HEK293 (cell line): ENCODE results near the gene MGAT2.

Experiments
- FEZF1 ChIP-seq: fragments of 450-650 bp; formaldehyde crosslinking; IDR thresholded peaks from 2 replicates; pipeline ENCODE4 v1.5.1; 2016; ENCODE audit warnings: missing biosample characterization, missing genetic modification characterization
- GLI4 ChIP-seq: fragments of 450-650 bp; formaldehyde crosslinking; IDR thresholded peaks from 2 replicates; pipeline ENCODE4 v1.5.1; 2016; ENCODE audit warnings: missing biosample characterization, missing genetic modification characterization
- HIC1 ChIP-seq: fragments of 450-650 bp; formaldehyde crosslinking; IDR thresholded peaks from 2 replicates; pipeline ENCODE4 v1.5.1; 2016; ENCODE audit warnings: missing biosample characterization, missing genetic modification characterization
- KLF17 ChIP-seq: fragments of 450-650 bp; formaldehyde crosslinking; IDR thresholded peaks from 2 replicates; pipeline ENCODE4 v1.5.1; 2016; ENCODE audit warnings: missing biosample characterization, missing genetic modification characterization
- SALL2 ChIP-seq: fragments of 450-650 bp; formaldehyde crosslinking; IDR thresholded peaks from 2 replicates; pipeline ENCODE4 v1.5.0; 2017; ENCODE audit warnings: missing biosample characterization, mild to moderate bottlenecking, missing genetic modification characterization, borderline replicate concordance
- SETDB1 ChIP-seq: IDR thresholded peaks from one replicate; pipeline ENCODE4 v1.6.1; 2017; ENCODE audit warnings: mild to moderate bottlenecking, low read length, moderate library complexity, mixed read lengths; ENCODE audit not compliant: insufficient read length
- SP2 ChIP-seq: fragments of 450-650 bp; formaldehyde crosslinking; IDR thresholded peaks from 2 replicates; pipeline ENCODE4 v1.5.1; 2016; ENCODE audit warnings: missing biosample characterization, missing genetic modification characterization
- TCF7L2 ChIP-seq: IDR thresholded peaks from 2 replicates; pipeline ENCODE4 v1.6.1; 2011; ENCODE audit warnings: low read depth, mild to moderate bottlenecking, inconsistent platforms, low read length, moderate library complexity, borderline replicate concordance
- YY2 ChIP-seq: fragments of 450-650 bp; formaldehyde crosslinking; IDR thresholded peaks from 2 replicates; pipeline ENCODE4 v1.5.1; 2016; ENCODE audit warnings: missing biosample characterization, missing genetic modification characterization
- ZBTB1 ChIP-seq: fragments of 450-650 bp; formaldehyde crosslinking; IDR thresholded peaks from 2 replicates; pipeline ENCODE4 v1.5.1; 2016; ENCODE audit warnings: missing biosample characterization, missing genetic modification characterization
- ZBTB7A ChIP-seq: fragments of 450-650 bp; formaldehyde crosslinking; IDR thresholded peaks from 2 replicates; pipeline ENCODE4 v1.5.1; 2016; ENCODE audit warnings: low read depth, missing biosample characterization, missing genetic modification characterization
- ZBTB8A ChIP-seq: fragments of 450-650 bp; formaldehyde crosslinking; IDR thresholded peaks from 2 replicates; pipeline ENCODE4 v1.5.1; 2016; ENCODE audit warnings: missing biosample characterization, missing genetic modification characterization
- ZNF2 ChIP-seq: fragments of 450-650 bp; formaldehyde crosslinking; IDR thresholded peaks from 2 replicates; pipeline ENCODE4 v1.5.1; 2016; ENCODE audit warnings: missing biosample characterization, missing genetic modification characterization
- ZNF239 ChIP-seq: fragments of 450-650 bp; formaldehyde crosslinking; IDR thresholded peaks from 2 replicates; pipeline ENCODE4 v1.5.1; 2016; ENCODE audit warnings: missing biosample characterization, missing genetic modification characterization
- ZNF311 ChIP-seq: fragments of 450-650 bp; formaldehyde crosslinking; IDR thresholded peaks from 2 replicates; pipeline ENCODE4 v1.5.1; 2017; ENCODE audit warnings: missing biosample characterization, missing genetic modification characterization, borderline replicate concordance
- ZNF37A ChIP-seq: fragments of 450-650 bp; IDR thresholded peaks from 2 replicates; pipeline ENCODE4 v1.5.1; 2018; ENCODE audit warnings: missing biosample characterization, missing genetic modification characterization
- ZNF404 ChIP-seq: fragments of 450-650 bp; formaldehyde crosslinking; IDR thresholded peaks from 2 replicates; pipeline ENCODE4 v1.5.1; 2017; ENCODE audit warnings: missing biosample characterization, missing genetic modification characterization
- ZNF521 ChIP-seq: fragments of 450-650 bp; formaldehyde crosslinking; IDR thresholded peaks from 2 replicates; pipeline ENCODE4 v1.5.1; 2017; ENCODE audit warnings: missing biosample characterization, mild to moderate bottlenecking, missing genetic modification characterization
- ZNF558 ChIP-seq: fragments of 450-650 bp; formaldehyde crosslinking; IDR thresholded peaks from 2 replicates; pipeline ENCODE4 v1.5.1; 2016; ENCODE audit warnings: missing biosample characterization, missing genetic modification characterization
- ZNF560 ChIP-seq: fragments of 450-650 bp; formaldehyde crosslinking; IDR thresholded peaks from 2 replicates; pipeline ENCODE4 v1.5.1; 2017; ENCODE audit warnings: missing biosample characterization, missing genetic modification characterization, borderline replicate concordance
- ZNF580 ChIP-seq: fragments of 450-650 bp; formaldehyde crosslinking; IDR thresholded peaks from 2 replicates; pipeline ENCODE4 v1.5.1; 2016; ENCODE audit warnings: missing biosample characterization, missing genetic modification characterization
- ZNF623 ChIP-seq: fragments of 450-650 bp; formaldehyde crosslinking; IDR thresholded peaks from 2 replicates; pipeline ENCODE4 v1.5.1; 2016; ENCODE audit warnings: missing biosample characterization, missing genetic modification characterization
- ZNF629 ChIP-seq: fragments of 450-650 bp; formaldehyde crosslinking; IDR thresholded peaks from 2 replicates; pipeline ENCODE4 v1.5.1; 2017; ENCODE audit warnings: missing biosample characterization, missing genetic modification characterization
- ZNF747 ChIP-seq: fragments of 450-650 bp; formaldehyde crosslinking; IDR thresholded peaks from 2 replicates; pipeline ENCODE4 v1.5.1; 2016; ENCODE audit warnings: missing biosample characterization, missing genetic modification characterization
- ZNF768 ChIP-seq: fragments of 450-650 bp; formaldehyde crosslinking; IDR thresholded peaks from 2 replicates; pipeline ENCODE4 v1.5.1; 2018; ENCODE audit warnings: missing biosample characterization, mild to moderate bottlenecking, missing genetic modification characterization
- ZNF776 ChIP-seq: fragments of 450-650 bp; formaldehyde crosslinking; IDR thresholded peaks from 2 replicates; pipeline ENCODE4 v1.5.0; 2017; ENCODE audit warnings: missing biosample characterization, missing genetic modification characterization, borderline replicate concordance
- ZNF791 ChIP-seq: fragments of 450-650 bp; formaldehyde crosslinking; IDR thresholded peaks from 2 replicates; pipeline ENCODE4 v1.5.1; 2016; ENCODE audit warnings: missing biosample characterization, missing genetic modification characterization
- ZSCAN30 ChIP-seq: fragments of 450-650 bp; IDR thresholded peaks from 2 replicates; pipeline ENCODE4 v1.5.1; 2018; ENCODE audit warnings: missing biosample characterization, mild to moderate bottlenecking, missing genetic modification characterization, moderate library complexity
- TF ChIP-seq, protein P1 (sequence below): fragments of 450-650 bp; formaldehyde crosslinking; IDR thresholded peaks from 2 replicates; pipeline ENCODE4 v1.5.1; 2016; ENCODE audit warnings: missing biosample characterization, missing genetic modification characterization
- TF ChIP-seq, protein P2 (sequence below): fragments of 450-650 bp; formaldehyde crosslinking; IDR thresholded peaks from 2 replicates; pipeline ENCODE4 v1.5.1; 2016; ENCODE audit warnings: missing biosample characterization, missing genetic modification characterization
- TF ChIP-seq, protein P3 (sequence below): fragments of 450-650 bp; formaldehyde crosslinking; IDR thresholded peaks from 2 replicates; pipeline ENCODE4 v1.5.1; 2016; ENCODE audit warnings: missing biosample characterization, missing genetic modification characterization

The MGAT2 gene

GRCh38 chr14:49598485-49599300 lies 21.9 kb upstream of the MGAT2 start, which contains the start of gene LRR1 (continued):
- TF ChIP-seq, protein P1, sequence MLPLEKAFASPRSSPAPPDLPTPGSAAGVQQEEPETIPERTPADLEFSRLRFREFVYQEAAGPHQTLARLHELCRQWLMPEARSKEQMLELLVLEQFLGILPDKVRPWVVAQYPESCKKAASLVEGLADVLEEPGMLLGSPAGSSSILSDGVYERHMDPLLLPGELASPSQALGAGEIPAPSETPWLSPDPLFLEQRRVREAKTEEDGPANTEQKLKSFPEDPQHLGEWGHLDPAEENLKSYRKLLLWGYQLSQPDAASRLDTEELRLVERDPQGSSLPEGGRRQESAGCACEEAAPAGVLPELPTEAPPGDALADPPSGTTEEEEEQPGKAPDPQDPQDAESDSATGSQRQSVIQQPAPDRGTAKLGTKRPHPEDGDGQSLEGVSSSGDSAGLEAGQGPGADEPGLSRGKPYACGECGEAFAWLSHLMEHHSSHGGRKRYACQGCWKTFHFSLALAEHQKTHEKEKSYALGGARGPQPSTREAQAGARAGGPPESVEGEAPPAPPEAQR (tag by site-specific recombination): no peak
- TF ChIP-seq ZNF580 (tag by site-specific recombination): no peak; the same call in 1 of the 2 replicates
- no peak for TF ChIP-seq ZNF558 (tag by site-specific recombination)
- TF ChIP-seq GLI4: no peak
- TF ChIP-seq, protein P2, sequence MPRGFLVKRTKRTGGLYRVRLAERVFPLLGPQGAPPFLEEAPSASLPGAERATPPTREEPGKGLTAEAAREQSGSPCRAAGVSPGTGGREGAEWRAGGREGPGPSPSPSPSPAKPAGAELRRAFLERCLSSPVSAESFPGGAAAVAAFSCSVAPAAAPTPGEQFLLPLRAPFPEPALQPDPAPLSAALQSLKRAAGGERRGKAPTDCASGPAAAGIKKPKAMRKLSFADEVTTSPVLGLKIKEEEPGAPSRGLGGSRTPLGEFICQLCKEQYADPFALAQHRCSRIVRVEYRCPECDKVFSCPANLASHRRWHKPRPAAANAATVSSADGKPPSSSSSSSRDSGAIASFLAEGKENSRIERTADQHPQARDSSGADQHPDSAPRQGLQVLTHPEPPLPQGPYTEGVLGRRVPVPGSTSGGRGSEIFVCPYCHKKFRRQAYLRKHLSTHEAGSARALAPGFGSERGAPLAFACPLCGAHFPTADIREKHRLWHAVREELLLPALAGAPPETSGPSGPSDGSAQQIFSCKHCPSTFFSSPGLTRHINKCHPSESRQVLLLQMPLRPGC: peak; percentile 56; the same call in 1 of the 2 replicates
- TF ChIP-seq ZNF776: no peak
- no peak for TF ChIP-seq ZNF791 (tag by site-specific recombination)
- no peak; the same call in 1 of the 2 replicates for TF ChIP-seq KLF17
- TF ChIP-seq ZBTB1: no peak
- TF ChIP-seq HIC1: 0 out of 2 replicates have a peak, but pooled peaks have one; percentile 34
- TF ChIP-seq ZNF768: no peak
- TF ChIP-seq ZNF37A (tag by site-specific recombination): no peak
- no peak for TF ChIP-seq SALL2 (tag by site-specific recombination)
- TF ChIP-seq, protein P3, sequence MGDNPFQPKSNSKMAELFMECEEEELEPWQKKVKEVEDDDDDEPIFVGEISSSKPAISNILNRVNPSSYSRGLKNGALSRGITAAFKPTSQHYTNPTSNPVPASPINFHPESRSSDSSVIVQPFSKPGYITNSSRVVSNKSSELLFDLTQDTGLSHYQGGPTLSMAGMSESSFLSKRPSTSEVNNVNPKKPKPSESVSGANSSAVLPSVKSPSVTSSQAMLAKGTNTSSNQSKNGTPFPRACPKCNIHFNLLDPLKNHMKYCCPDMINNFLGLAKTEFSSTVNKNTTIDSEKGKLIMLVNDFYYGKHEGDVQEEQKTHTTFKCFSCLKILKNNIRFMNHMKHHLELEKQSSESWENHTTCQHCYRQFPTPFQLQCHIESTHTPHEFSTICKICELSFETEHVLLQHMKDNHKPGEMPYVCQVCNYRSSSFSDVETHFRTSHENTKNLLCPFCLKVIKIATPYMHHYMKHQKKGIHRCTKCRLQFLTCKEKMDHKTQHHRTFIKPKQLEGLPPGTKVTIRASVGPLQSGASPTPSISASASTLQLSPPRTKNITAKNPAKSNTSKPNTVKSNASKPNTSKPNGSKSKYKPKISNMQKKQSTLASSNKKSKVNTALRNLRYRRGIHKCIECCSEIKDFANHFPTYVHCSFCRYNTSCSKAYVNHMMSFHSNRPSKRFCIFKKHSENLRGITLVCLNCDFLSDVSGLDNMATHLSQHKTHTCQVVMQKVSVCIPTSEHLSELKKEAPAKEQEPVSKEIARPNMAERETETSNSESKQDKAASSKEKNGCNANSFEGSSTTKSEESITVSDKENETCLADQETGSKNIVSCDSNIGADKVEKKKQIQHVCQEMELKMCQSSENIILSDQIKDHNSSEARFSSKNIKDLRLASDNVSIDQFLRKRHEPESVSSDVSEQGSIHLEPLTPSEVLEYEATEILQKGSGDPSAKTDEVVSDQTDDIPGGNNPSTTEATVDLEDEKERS (tag by site-specific recombination): no peak
- TF ChIP-seq YY2: peak; percentile 91
- no peak for TF ChIP-seq ZNF311 (tag by site-specific recombination)
- TF ChIP-seq TCF7L2: no peak
- TF ChIP-seq FEZF1 (tag by site-specific recombination): no peak
- no peak for TF ChIP-seq ZNF404 (tag by site-specific recombination)
- no peak for TF ChIP-seq ZNF239
- no peak; the same call in 1 of the 2 replicates for TF ChIP-seq ZBTB7A (tag by site-specific recombination)
- TF ChIP-seq ZNF629 (tag by site-specific recombination): 0 out of 2 replicates have a peak, but pooled peaks have one; percentile 32
- TF ChIP-seq ZBTB8A (tag by site-specific recombination): peak; percentile 57
- no peak for TF ChIP-seq ZNF560 (tag by site-specific recombination)
- peak; percentile 21 for TF ChIP-seq ZNF2 (tag by site-specific recombination)
- no peak for TF ChIP-seq SETDB1
- TF ChIP-seq ZSCAN30: 0 out of 2 replicates have a peak, but pooled peaks have one; percentile 16
- TF ChIP-seq ZNF623 (tag by site-specific recombination): no peak
- TF ChIP-seq ZNF747 (tag by site-specific recombination): no peak
- TF ChIP-seq ZNF521 (tag by site-specific recombination): no peak
- TF ChIP-seq SP2: peak; percentile 34
